DMS53 treated with DMSO at 0.1 percent for 48 hours (cell line): ENCODE data around the gene HEATR3.

Experiments
- DNase-seq: peaks from one replicate; lab custom pipeline; 2025; ENCODE audit not compliant: unreplicated experiment; lab: John Stamatoyannopoulos, UW

The HEATR3 gene

DNA sequence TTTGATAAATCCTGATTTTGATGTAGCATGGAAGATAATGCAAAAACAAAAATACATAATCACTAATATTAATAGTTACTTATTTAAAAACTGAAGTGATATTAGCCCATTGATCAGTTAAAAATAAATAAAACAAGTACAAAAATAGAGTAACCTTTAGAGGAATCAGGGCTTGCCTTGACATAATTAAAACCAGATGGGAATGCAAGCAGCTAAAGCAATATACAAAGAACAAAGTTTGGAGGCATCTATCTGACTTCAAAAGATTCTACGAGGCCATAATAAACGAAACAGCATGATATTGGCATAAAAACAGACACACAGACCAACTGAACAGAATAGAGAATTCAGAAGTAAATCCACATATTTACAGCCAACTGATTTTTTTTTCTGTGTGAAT is 15.0 kb upstream of the HEATR3 start:
- no peak for DNase-seq

DNA sequence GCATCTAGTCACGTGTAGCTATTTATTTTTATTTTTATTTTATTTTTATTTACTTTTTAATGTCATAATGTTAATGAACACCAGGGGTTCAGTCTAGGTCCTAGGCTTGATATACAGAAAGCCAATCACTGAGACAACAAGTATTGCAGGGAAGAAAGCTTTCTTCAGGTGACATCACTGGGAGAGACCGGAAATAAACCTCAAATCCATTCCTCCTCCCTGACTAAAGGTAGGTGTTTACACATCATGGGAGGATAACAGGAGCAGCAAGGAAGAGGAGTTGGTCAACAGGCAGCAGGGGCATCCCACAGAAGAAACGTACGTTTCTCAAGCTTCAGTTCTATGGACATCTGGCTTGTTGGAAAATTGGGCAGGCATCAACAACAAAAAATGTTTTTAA is 9.5 kb upstream of the HEATR3 start:
- DNase-seq: no peak

GRCh38 chr16:50058091-50058771 is 7.5 kb upstream of the HEATR3 start:
- DNase-seq: no peak

GRCh38 chr16:50059111-50059510 is 6.7 kb upstream of the HEATR3 start:
- no peak for DNase-seq

- DNase-seq: no peak
These were observed 6.1 kb upstream of the HEATR3 start for GRCh38 chr16:50059669-50060068.

GRCh38 chr16:50061326-50061725 is 4.4 kb upstream of the HEATR3 start:
- no peak for DNase-seq

DNA sequence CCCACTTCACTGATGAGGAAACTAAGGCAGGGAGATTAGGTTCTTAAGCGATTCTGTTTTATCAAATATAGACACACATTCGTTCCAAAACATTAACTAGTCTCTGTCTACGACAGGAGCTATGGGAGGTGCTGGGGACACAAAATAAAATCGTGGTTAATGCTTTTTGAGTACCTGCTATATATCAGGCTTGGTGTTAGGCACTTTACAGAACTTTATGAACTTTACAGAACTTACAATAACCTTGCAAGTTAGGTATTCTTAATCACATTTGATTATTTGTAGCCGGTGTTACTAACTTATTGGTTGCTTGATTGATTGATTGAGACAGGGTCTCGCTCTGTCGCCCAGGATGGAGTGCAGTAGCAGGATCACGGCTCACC is 538 bp upstream of the HEATR3 start:
- no peak for DNase-seq

- DNase-seq: no peak
These were observed 916 bp downstream of the HEATR3 start for GRCh38 chr16:50066482-50067289.

DNA sequence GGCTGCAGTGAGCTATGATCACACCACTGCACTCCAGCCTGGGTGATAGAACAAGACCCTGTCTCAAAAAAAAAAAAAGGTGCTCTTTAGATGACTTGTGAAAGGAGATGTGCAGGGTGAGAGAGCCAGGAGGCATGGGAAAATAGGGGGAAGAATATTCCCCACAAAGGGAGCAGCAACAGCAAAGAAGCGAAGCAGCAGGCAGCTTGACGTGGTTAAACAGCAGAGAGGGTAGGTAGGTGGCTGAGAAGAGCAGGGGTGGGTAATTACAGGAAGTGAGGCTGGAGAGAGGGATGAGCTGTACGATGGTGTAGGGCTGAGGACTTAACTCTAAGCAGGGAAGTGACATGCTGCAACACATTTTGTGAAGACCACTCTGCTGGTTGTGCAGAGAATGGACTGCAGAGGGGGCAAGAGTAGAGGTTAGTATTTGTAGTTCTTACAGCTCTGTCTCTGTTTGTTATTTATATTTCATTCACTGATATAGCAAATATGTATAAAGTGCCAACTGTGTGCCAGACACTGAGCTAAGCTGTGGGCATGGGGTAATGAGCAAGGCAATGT is 1.6 kb downstream of the HEATR3 start:
- no peak for DNase-seq

DNA sequence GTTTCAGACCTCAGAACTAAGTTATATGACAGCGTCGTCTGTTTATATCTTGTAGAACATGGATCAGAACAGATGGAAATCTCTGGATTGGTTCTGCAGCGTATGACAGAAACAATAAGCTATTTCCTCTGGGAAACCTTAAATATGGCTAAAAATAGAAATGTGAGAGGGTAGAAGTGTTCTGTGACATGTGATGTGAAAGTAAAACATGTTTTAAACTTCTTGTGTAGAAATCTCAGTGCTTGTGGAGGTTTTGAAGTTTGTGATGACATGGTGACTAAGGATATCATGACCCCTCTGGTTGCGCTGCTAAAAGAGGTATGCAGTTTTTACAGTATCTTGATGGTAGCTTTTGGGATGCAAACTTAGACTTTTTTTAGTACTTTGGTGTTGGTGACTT is 2.8 kb downstream of the HEATR3 start:
- no peak for DNase-seq

GRCh38 chr16:50069060-50069459 is 3.3 kb downstream of the HEATR3 start:
- no peak for DNase-seq

- DNase-seq: no peak
These were observed 5.4 kb downstream of the HEATR3 start for GRCh38 chr16:50071075-50071671.

GRCh38 chr16:50072730-50073129 is 7.0 kb downstream of the HEATR3 start:
- no peak for DNase-seq

DNA sequence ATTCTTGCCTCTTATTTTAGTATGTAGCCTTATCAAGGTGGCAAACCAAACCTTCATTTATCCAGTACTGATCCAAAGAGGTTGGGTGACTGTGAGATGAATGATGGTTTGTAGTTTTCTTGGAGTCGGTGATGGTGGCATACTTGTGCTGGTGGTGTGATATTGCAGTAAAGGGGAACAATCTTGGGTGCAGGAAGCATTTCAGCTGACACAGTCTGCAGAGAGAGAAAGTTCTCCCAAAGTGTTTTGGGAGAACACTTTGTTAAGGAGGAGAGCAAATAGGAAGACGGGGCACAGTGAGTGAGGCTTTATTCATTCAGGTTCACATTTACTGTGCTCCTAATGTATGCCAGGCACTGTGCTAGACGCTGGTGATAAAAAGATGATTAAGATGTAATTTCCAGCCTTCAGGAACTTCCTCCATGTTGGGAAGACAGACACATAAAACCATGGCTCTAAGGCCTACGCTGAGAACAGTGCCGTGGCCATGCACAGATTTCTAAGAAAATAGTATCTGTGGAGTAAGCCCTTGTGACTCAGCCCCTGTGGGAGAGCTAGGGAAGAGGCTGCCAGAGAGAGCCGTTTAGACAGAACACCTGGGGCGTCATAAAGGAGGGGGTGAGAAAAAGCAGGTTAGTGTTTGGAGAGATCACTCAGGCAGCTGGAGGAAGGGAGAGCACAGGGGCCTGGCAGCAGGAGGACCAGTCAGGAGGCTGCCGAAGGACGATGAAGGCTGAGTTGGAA is 13.8 kb downstream of the HEATR3 start:
- DNase-seq: no peak

- DNase-seq: no peak
These were observed 15.8 kb downstream of the HEATR3 start for GRCh38 chr16:50081428-50082018.

GRCh38 chr16:50083996-50084395 is 18.2 kb downstream of the HEATR3 start:
- no peak for DNase-seq

GRCh38 chr16:50086176-50086575 is 20.4 kb downstream of the HEATR3 start:
- no peak for DNase-seq

GRCh38 chr16:50088302-50088701 is 22.5 kb downstream of the HEATR3 start:
- DNase-seq: no peak

DNA sequence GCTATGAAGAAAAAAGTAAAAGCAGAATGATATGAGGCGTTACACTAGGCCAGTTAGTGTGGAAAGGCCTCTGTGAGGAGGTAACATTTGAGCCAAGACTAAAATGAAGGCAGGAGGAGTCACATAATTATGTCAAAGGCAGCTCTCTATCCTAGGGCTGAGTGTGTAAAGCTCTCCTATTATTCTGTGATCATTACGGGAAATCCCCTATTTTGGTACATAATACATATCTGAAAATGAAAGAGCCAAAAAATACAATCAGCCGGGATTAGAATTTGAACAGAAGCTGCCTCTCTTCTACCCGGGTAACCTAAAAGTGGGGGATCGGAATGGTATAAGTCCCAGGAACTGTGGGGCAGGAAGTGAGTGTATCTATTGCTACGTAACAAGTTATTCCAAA is 27.1 kb downstream of the HEATR3 start:
- no peak for DNase-seq

- no peak for DNase-seq
These were observed 28.1 kb downstream of the HEATR3 start for GRCh38 chr16:50093607-50094539.
